ENCODE results near the gene ZBTB2.
A peak's percentile ranks its signal among the peaks of the same experiment; 100 is the strongest.
"Not testable (repeated sequence)": the region's sequence is repeated elsewhere in the genome, so short reads cannot be mapped to it uniquely, and the experiment has no call there.

Gene ZBTB2

DNA sequence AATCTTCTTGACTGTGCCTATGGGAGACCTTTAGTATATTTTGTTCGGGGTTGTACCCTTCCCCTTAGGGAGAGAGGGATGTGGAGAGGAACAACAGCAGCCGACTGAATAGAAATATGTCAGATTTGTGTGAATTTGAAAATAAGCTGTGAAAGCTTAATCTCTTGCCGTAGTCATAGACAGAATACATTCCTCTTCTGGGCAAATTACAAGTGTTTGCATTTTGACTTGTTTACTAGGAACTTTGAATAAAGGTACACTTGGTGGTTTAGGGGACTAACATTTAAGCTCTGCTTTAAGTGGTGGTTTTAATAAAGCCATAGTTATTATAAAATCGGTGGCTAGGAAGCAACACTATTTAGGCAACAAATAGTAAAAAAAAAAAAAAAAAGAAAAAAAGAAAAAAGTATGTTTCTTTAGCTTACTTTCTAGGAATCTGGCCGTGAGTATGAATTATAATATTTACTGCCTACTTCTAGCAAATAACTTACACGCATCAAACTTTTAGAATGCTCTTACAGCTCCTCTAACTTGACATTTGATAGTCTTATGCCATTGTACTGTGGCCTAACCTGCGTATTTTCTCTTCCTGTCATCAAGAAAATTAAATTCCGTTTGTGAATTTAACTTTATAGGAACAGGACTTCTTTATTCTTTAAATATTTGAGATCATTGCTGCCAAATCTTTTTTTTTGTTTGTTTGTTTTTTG is 65.1 kb downstream of the ZBTB2 start:
- no peak for DNase-seq (ENCODE audit: low read depth)

DNA sequence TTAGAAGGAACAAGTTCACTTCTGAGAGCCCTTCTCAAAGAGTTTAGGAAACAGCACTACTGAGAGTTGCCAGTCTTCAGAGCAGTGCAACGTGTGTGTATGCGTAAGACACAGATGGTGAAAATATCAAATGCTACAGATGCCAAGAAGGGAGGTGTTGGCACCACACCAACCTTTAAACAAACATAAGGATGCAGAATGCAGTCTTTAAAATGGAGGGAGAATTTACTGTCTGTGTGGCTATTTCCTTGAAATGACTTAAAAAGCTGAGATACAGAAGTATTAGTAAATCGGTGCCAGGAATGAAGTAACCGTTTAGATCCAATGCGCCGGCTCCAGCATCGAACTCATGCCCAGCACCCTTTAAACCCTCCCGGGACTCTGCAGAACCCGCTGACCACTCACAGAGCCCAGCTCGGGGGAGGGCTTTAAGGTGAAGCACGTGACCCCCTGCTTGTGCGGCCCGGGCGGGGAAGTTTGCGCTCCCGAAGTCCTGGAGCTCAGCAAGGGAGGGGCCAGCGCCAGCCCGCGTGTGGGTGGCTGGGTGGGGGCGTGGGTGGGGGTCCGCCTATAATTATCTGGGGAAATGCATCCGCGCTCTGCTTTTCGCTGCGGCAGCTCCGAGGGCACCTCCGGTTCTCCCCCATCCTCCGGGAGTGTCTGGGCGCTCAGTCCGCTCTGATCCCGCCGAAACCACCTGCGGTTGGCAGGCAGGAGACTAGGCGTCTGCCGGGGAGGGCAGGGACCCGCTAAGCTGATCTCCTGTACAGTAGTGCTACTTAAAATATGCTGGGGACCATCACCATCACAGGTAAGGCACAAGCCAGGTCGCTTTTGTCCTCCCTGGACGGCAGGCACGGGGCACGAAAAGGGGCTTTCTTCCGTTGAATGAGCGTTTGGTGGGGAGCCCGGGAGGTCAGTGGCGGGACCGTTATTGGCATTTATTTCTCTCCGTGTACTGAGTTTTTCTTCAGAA is 66.0 kb downstream of the ZBTB2 start:
- DNase-seq (ENCODE audit: low read depth): no peak

DNA sequence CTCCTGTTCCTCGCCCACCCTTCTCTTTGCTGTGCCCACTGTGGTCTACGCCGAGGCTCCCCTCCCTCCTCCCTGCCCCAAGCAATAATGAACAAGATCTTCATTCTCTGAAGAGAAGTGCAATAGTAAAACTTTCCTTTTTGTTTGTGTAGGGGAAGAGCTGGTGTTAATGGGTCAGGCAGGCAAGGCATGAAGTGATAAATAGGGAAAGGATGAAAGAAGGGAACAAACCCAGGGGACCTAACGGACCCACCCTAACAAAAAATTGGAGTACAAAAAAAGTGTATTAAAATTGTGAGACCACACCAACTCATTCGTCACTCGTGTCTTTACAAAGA is 66.9 kb downstream of the ZBTB2 start:
- DNase-seq (ENCODE audit: low read depth): no peak

DNA sequence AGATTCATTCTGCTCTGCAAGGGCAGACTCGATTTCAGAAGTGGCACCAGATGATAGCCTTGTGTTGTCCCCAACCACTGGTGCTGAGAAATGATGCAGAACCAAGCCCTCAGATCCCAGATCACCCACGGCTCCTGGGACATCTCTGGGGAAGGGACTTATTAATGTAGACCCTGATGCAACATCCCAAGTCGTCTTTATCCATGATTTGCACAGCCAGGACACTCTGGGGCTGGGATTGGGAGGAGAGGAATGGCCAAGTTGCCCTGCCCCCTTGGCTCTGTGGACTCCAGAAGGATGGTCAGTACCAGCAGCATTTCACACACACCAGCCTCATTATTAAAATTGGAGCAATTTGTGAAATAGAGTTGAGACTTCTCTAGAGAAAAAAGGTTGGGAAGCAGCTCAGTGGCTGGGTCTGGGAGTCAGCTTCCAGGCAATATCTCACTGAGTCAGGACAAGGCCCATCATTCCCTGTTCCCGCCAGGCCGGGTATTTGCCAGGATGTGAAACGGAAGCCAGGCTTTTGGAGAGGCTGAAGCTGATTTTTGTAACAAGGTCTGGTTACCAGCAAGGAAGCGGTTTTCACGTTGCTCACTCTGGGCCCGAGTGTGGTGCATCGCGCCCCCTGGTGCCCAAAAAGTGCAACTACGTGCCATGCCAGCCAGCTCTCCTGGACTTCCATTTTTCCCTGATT is 67.4 kb downstream of the ZBTB2 start:
- DNase-seq (ENCODE audit: low read depth): peak; percentile 63

DNA sequence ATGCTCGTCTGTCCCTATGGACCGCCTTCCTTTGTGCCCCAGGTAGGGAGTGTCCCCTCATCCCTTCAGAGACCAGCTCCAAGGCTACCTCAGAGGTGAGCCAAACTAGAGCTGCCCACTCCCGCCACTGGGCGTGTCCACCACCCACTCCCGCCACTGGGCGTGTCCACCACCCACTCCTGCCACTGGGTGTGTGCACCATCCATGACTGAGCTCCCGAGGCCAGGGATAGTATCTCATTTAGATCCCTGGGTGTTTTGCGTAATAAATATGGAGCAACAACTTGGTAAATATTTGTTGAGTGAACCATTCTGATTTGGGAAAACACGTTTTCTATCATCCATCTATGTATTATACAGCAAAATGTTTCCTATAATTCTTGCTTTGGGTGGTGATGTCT is 68.8 kb downstream of the ZBTB2 start:
- no peak for DNase-seq (ENCODE audit: low read depth)

DNA sequence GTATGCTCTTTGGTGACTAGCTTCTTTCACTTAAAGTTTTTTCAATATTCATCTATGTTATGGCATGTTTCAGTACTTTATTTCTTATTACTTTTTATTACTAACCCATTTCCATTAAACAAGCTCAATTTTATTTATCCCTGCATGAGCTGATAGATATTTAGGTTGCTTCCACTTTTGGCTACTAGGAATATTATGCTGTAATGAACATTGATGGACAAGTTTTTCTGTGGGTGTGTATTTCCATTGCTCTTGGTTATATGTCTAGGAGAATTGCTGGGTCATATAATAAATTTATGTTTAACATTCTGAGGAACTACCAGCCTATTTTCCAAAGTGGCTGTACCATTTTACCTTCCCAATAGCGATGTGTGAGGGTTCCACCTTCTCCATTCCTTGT is 69.9 kb downstream of the ZBTB2 start:
- no peak for DNase-seq (ENCODE audit: low read depth)

DNA sequence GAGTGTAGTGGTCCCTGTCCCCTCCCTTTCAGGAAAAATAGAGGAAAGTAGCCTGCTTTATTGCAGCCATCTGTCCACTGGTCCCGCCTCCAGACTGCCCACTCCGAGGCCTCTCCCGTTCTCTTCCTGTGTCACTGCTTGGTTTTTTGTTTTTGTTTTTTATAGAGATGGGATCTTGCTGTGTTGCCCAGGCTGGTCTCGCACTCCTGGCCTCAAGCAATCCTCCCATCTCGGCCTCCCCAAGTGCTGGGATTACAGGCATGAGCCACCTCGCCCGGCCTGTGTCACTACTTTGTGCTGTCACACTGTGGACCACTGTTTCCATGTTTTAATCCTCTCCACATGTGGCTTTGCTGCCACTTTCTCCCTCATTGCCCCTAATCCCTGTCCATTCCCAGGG is 71.2 kb downstream of the ZBTB2 start:
- no peak for DNase-seq (ENCODE audit: low read depth)

DNA sequence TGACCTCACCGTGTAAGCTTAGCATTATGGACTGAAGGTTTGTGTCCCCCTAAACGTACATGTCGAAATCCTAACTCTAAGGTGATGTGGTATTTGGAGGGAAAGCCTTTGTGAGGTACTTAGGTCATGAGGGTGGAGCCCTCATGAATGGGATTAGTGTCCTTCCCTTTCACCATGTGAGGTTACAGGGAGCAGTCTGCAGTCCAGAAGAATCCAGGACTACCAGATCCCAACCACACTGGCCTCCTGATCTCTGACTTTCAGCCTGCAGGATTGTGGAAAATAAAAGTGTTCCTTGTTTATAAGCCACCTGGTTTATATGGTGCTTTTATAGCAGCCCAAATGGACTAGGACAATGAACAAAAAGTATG is 73.4 kb downstream of the ZBTB2 start:
- DNase-seq (ENCODE audit: low read depth): no peak

DNA sequence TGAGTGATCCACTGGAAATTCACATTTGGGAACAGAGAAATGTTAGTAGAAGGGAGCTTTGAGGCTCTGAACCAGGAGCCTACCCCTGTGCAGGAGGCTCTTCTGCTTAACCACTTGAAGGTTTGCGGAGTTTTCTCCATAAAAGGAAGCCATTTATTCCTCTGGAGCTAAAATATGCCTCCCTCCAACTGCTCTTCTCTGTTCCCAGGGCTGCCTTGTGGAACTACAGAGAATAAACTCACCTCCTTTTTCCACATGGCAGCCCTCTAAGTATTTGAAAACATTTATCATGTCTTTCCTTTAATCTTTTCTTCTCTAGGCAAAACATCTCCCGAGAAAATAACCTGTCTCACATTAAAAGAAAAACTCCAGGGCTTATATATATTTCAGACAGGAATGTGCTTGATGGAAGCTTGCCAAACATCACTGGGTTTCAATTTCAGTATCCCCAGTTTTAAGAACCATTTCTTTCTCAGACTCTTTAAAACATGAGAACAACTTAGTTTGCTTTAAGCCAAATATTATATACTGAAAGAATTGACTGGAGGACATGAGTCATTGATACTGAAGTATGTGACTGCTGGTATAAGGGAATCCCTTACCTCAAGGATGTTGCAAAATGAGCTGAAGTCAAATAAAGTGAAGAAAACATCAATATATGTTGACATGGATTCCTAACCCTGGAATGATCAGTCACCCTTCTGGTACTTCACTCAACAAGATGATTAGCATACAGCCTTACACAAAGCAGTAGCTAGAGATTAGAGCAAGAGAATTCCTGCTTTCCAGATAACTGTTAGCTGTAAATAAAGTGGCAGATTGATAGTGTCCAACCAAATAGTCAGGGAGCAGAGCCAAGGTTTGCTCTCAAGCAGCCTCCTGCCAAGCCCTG is 74.0 kb downstream of the ZBTB2 start:
- DNase-seq (ENCODE audit: low read depth): no peak

DNA sequence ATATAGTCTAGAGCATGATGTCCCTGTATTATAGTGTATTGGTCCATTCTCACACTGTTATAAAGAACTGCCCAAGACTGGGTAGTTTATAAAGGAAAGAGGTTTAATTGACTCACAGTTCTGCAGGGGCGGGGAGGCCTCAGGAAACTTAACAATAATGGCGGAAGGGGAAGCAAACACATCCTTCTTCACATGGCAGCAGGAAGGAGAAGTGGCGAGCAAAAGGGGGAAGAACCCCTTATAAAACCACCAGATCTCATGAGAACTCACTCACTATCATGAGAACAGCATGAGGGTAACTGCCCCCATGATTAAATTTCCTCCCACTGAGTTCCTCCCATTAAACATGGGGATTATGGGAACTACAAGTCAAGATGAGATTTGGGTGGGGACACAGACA is 75.7 kb downstream of the ZBTB2 start:
- DNase-seq (ENCODE audit: low read depth): not testable (repeated sequence)

All from activated gamma-delta T cell treated with anti-CD3 and anti-CD28 coated beads, Interleukin-2, amount 50 U/mL, for 16 hours (primary cell).